ENCODE data around the gene KCNQ1.

DNA sequence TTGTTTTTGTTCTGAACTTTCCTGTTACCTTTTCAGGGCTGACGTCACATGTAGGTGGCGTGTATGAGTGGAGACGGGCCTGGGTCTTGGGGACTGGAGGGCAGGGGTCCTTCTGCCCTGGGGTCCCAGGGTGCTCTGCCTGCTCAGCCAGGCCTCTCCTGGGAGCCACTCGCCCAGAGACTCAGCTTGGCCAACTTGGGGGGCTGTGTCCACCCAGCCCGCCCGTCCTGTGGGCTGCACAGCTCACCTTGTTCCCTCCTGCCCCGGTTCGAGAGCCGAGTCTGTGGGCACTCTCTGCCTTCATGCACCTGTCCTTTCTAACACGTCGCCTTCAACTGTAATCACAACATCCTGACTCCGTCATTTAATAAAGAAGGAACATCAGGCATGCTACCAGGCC, 47.8 kb upstream of the KCNQ1 start:
- TF ChIP-seq SP1 (CRISPR knock-in tag; conservative IDR thresholded peaks at IDR 0.05) = no peak
- TF ChIP-seq, protein P1, sequence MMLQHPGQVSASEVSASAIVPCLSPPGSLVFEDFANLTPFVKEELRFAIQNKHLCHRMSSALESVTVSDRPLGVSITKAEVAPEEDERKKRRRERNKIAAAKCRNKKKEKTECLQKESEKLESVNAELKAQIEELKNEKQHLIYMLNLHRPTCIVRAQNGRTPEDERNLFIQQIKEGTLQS (CRISPR knock-in tag; conservative IDR thresholded peaks at IDR 0.05) = no peak
- TF ChIP-seq, protein P2, sequence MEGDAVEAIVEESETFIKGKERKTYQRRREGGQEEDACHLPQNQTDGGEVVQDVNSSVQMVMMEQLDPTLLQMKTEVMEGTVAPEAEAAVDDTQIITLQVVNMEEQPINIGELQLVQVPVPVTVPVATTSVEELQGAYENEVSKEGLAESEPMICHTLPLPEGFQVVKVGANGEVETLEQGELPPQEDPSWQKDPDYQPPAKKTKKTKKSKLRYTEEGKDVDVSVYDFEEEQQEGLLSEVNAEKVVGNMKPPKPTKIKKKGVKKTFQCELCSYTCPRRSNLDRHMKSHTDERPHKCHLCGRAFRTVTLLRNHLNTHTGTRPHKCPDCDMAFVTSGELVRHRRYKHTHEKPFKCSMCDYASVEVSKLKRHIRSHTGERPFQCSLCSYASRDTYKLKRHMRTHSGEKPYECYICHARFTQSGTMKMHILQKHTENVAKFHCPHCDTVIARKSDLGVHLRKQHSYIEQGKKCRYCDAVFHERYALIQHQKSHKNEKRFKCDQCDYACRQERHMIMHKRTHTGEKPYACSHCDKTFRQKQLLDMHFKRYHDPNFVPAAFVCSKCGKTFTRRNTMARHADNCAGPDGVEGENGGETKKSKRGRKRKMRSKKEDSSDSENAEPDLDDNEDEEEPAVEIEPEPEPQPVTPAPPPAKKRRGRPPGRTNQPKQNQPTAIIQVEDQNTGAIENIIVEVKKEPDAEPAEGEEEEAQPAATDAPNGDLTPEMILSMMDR (IDR thresholded peaks at IDR 0.05) = no peak
- no peak for TF ChIP-seq NFE2L1 (CRISPR knock-in tag; IDR thresholded peaks at IDR 0.05)
- TF ChIP-seq NFATC4 (CRISPR knock-in tag; IDR thresholded peaks at IDR 0.05) = no peak
- no peak for TF ChIP-seq PRRX2 (CRISPR knock-in tag; IDR thresholded peaks at IDR 0.05)
- TF ChIP-seq, protein P3, sequence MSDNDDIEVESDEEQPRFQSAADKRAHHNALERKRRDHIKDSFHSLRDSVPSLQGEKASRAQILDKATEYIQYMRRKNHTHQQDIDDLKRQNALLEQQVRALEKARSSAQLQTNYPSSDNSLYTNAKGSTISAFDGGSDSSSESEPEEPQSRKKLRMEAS (CRISPR knock-in tag; IDR thresholded peaks at IDR 0.05) = no peak
- TF ChIP-seq CREB1 (CRISPR knock-in tag; IDR thresholded peaks at IDR 0.05) = no peak
- TF ChIP-seq, protein P4, sequence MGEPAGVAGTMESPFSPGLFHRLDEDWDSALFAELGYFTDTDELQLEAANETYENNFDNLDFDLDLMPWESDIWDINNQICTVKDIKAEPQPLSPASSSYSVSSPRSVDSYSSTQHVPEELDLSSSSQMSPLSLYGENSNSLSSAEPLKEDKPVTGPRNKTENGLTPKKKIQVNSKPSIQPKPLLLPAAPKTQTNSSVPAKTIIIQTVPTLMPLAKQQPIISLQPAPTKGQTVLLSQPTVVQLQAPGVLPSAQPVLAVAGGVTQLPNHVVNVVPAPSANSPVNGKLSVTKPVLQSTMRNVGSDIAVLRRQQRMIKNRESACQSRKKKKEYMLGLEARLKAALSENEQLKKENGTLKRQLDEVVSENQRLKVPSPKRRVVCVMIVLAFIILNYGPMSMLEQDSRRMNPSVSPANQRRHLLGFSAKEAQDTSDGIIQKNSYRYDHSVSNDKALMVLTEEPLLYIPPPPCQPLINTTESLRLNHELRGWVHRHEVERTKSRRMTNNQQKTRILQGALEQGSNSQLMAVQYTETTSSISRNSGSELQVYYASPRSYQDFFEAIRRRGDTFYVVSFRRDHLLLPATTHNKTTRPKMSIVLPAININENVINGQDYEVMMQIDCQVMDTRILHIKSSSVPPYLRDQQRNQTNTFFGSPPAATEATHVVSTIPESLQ (CRISPR knock-in tag; IDR thresholded peaks at IDR 0.05) = no peak
- TF ChIP-seq NR2C2 (CRISPR knock-in tag; IDR thresholded peaks at IDR 0.05) = no peak
- TF ChIP-seq ZNF232 (CRISPR knock-in tag; IDR thresholded peaks at IDR 0.05) = no peak
- TF ChIP-seq ZBTB21 (CRISPR knock-in tag; IDR thresholded peaks at IDR 0.05; ENCODE audit: borderline replicate concordance) = no peak

Data from WTC11 (cell line).